Femur (tissue), 1 donor: ENCODE data around the gene COX8A.
A peak's percentile ranks its signal among the peaks of the same experiment; 100 is the strongest.
"Not testable (repeated sequence)": the region's sequence is repeated elsewhere in the genome, so short reads cannot be mapped to it uniquely, and the experiment has no call there.

Experiments used
- DNase-seq: peaks from one replicate; pipeline ENCODE4 v3.0.0-alpha.2; 2017

COX8A gene

DNA sequence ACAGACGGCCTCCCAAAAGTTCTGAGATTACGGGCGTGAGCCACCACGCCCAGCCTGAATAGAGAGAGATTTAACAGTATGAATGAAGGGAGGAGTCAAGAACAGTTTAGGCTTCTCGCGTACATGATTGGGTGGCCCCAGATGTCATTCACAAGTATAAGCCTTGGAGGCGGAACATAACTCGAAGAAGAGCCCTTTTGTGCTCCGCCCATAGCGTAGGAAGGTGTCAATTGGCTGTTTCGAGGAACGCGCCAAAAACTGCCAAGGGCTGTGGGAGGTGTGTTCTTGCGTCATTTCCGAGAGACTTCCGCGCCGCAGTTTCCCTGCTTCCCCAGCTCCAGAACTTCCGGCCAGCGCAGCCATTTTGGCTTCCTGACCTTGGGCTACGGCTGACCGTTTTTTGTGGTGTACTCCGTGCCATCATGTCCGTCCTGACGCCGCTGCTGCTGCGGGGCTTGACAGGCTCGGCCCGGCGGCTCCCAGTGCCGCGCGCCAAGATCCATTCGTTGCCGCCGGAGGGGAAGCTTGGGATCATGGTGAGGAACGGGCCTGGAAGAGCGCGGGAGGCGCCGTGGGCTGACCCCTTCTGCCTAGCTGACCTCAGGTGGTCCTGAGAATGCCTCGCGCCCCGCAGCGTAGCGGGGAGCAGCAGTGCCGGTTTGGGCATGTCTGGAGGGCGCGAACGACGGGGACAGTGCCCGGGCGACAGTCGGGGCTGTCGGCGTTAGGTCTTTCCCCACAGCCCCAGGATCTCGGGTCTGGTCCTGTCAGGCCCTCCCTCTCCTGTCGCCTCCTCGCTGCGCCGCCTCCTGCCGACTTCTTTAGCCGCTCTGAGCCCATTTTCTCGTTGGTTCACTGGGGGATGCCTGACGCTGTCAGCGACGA lies at the start of gene COX8A:
TSS of gene COX8A (plus strand) at position 362 of the 885 bp plus-strand sequence. CDS start at position 423, 61 bp downstream.
- peak; percentile 99 for DNase-seq

- no peak for DNase-seq
Measured at GRCh38 chr11:63929616-63930015, 44.8 kb upstream of the COX8A start.

DNA sequence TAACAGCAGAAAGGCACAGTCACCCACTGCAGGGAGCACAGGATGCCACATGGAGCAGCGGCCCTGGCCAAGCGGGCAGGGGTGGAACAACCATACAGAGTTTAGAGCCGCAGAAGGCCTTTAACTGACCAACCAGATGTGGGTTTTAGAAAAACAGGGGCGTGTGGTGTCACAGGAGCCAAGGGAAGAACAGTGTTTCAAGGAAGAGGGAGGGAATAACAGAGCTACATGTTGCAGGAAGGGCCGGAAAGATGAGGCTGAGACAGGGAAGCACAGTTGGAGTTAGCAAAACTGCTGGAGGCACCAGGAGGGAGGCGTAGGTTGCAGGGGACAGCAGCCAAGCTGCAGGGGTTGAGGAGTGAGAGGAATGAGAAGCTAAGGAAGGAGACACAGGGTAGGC lies 43.4 kb upstream of the COX8A start:
- DNase-seq, result no peak

GRCh38 chr11:63931876-63932275 lies 42.5 kb upstream of the COX8A start:
- no peak for DNase-seq

DNA sequence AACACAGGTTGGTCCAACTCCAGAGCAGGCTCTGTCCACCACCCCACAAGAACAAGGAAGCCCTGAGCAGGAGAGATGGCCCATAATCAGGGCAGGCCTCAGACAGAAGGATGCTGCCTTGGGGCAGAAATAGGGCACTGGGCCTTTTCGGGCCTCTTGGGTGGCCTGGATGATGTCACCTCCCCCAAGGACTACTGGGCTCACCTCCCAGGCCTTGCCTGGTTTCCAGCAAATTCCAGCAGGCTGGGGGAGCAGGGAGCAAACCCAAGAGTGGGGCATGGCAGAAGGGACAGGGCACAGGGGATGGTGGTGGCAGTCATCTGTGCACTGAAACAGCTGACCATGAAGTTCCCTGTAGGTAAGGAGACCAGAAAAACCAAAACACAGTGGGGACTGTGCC lies 41.0 kb upstream of the COX8A start:
- DNase-seq, result no peak

- DNase-seq, result peak; percentile 31
Measured at GRCh38 chr11:63937713-63938478, 36.5 kb upstream of the COX8A start.

DNA sequence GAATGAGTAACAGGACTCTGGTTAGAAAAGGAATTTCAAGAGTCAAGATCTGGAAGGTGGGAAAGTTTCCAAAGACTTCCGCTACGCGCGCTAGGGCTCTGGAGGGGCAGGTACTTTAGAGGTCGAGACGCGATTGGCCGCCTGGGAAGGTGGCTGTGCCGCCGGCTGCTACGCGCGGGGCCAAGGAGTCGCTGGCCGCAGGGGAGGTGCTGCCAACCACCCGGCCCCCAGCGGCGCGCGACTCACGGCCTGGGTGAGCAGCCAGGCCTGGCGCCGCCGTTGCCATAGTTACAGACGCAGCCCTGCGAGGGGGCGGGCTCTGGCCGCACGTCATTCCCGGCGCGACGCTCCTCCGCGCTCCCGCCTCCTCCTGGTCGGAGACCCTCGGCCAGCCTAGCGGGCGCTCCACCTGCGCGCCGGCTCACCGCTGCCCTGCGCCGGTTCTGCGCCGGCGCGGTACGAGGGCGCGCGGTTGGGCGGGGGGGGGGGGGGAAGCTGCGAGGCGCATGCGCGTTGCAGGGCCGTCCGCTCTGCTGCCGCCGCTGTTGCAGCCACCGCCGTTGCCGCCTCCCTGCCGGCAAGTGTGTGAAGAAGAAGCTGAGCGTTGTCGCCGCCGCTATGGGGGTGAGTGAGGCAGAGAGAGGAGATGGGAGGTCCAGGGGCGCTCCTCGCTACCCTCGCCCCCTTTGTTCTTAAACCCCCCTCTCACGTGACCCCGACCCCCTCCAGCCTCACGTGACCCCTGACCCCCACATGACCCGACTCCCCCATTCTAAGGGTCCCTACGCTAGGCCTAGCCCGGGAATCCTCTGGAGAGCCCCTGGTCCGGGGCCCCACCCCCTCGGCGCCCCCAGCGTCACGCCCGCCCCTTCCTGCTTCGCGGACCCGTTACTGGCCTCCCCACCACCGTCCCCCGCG lies 35.7 kb upstream of the COX8A start, which contains the start of gene NAA40:
TSS of gene NAA40 (plus strand) at position 524 of the 918 bp plus-strand sequence. CDS start at position 619, 95 bp downstream.
- peak; percentile 94 for DNase-seq

DNA sequence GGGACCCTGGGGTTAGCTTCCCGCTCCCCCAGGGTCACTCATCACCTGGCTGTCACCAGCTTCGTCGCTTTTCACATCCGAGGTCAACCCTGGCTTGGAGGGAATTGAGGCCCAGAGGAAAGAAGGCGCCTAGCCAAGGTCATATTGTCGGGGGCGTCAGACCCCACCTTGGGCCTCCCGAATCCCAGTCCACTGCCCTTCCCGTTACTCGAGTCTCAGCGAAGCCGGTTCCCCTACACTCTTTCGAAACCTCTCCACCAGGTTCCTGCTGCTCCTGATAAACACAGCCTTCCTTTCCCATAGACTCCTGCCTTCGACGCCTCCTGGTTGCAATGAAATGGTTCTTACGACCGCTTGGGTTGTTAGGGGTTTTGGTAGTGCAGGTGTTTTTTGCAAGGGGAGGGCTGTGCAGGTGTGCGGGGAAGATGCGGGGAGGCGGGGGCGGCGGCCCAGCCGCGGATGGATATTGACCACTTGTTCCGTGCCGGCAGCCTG lies 35.0 kb upstream of the COX8A start:
- no peak for DNase-seq

DNA sequence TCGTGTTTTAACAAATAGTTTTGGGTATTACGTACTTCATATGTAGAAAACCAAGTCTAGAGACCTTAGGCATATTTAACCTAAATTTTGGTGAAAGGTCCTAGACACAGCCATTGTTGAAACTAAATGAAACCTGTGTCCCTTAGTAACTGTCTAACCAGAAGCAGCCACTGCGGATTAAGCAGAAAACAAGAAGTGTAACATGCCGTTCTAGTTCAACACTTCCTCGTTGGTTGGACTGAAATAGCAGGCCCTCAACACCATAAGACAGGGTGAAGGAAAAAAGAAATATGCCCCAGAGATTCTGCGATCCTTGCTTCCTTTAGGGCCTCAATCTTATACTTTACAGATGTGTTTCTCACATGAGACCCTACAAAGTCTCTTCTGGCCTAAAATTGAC lies 33.6 kb upstream of the COX8A start:
- DNase-seq, result no peak

GRCh38 chr11:63941901-63942300 lies 32.5 kb upstream of the COX8A start:
- DNase-seq, result no peak

DNA sequence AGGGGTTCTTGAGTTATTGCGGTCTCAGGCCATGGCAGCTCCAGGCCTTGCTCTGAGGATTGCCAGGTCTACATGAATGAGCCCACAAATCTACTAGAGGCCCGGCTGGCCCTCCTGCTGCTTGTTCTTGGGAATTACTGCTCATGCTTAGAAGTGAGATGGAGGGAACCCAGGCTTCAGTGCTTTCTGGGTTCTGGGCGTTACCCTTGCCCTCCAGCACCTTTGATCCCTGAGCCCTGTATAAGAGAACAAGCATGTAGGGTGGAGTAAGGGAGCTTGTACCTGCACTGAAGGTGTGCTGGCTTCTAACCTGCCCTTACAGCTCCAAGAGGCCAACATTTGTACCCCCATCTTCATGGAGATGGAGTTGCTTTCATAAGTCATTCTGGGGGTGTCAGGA lies 31.6 kb upstream of the COX8A start:
- DNase-seq, result no peak

- DNase-seq, result peak; percentile 72
Measured at GRCh38 chr11:63944987-63945386, 29.4 kb upstream of the COX8A start.

GRCh38 chr11:63945477-63946163 lies 28.8 kb upstream of the COX8A start:
- peak; percentile 79 for DNase-seq

DNA sequence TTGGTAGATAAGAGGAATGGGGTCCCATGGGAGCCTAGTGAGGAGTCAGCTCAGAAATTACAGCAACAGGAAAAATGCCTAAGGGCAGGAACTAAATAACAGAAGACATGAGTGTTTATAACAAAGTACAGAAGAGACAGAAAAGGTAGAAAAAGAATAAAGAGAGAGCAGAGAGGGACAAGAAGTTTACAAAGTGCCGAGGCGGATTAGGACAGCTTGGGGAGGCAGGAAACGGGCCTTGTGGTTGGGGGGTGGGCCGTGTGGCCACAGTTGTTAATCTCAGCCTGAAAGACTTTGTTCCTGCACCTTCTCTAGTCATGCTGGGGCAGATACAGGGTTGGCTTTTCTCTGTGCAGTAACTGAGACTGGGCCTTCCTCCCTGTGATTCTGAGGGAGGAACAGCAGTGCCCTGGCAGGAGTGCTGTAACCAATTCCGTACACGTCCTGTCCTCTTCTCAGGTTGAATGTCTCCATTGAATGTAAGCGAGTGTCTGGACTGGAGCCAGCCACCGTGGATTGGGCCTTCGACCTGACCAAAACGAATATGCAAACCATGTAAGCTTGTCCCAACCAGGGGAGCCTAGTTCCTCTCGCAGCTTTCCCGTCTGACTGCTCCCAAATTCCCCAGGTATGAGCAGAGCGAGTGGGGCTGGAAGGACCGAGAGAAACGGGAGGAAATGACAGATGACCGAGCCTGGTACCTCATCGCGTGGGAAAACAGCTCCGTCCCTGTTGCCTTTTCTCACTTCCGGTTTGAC lies 22.5 kb upstream of the COX8A start:
- DNase-seq, result no peak

DNA sequence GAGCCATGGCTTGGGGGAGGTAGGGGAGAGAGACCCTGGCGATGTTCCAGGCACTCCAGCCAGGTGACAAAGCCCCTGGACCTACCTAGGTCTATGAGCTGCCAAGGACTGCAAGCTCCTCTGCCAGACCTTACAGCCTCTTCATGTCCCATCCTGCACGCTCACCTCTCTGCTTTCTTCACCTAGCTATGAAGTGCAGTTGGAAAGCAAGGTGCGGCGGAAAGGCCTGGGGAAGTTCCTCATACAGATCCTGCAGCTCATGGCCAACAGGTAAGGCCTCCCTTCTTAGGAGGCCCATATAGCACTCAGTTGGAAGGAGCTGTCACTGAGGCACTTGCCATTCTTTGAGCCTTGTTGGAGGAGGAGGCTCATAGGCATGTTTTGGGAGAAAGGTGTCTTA lies 21.9 kb upstream of the COX8A start:
- DNase-seq, result no peak

DNA sequence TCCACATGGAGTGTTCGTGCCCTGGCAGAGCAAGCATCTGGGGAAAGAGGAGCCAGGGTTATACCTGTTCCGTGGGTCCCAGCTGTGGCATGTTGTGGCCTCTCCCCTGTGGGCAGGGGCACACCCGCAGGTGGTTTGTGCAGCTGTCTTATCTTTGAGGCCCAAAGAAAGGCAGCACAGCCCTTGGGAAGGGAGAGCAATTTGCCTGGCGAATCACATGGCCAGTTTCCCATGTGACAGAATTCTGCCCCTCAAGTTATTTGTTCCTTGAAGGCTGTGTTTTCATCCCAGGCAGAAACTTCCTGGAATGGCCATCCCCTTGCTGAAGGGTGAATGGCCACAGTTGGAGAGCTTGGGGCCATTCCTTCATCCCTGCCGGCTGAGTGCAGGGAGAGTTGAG lies 16.4 kb upstream of the COX8A start:
- no peak for DNase-seq

- peak; percentile 92 for DNase-seq
Measured at GRCh38 chr11:63961608-63962412, 12.6 kb upstream of the COX8A start.

GRCh38 chr11:63963895-63964294 lies 10.5 kb upstream of the COX8A start:
- DNase-seq, result not testable (repeated sequence)

DNA sequence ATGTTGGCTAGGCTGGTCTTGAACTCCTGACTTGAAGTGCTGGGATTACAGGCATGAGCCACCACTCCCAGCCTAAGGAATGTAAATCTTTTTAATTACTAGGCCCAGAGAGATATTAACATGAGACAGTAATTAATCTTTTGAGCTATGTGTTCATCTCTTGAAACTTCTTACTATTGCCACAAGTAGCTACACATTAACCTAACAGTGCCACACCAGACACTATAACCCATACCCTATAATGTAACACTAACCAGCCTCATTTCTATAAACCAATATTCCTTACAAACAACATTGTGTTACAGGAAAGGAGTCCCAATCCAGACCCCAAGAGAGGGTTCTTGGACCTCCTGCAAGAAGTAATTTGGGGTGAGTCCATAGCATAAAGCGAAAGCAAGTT lies 8.0 kb upstream of the COX8A start:
- DNase-seq, result no peak

- no peak for DNase-seq
Measured at GRCh38 chr11:63969461-63969860, 5.0 kb upstream of the COX8A start.
